Activated CD4-positive, alpha-beta memory T cell treated with anti-CD3 and anti-CD28 coated beads for 36 hours (primary cell): ENCODE data around the gene NAIP. TPM values are rescaled to one million over a fixed set of nuclear protein-coding genes. Genes with fewer than 3 reads are reported as not detected.
"Not testable (repeated sequence)": the region's sequence is repeated elsewhere in the genome, so short reads cannot be mapped to it uniquely, and the experiment has no call there.

Experiments
- CTCF ChIA-PET: fragments of 350-600 bp; sonication (Branson Sonifier 250); formaldehyde crosslinking; loops from one replicate; lab custom pipeline; 2021; ENCODE audit warnings: antibody characterized with exemption, inconsistent platforms; lab: Charles Lee
- POLR2A ChIA-PET: fragments of 350-600 bp; sonication (Branson Sonifier 250); formaldehyde crosslinking; loops from one replicate; lab custom pipeline; 2021; ENCODE audit warnings: antibody characterized with exemption; lab: Charles Lee
- DNase-seq: peaks from one replicate; pipeline ENCODE4 v3.0.0-alpha.2; 2020
- H3K27ac Mint-ChIP-seq: one replicate; pipeline ENCODE4 v1.8.0; 2021; ENCODE audit warnings: mixed read lengths
- H3K27me3 Mint-ChIP-seq: one replicate; pipeline ENCODE4 v1.8.0; 2021; ENCODE audit warnings: mixed read lengths
- H3K36me3 Mint-ChIP-seq: one replicate; pipeline ENCODE4 v1.8.0; 2021; ENCODE audit warnings: mixed read lengths
- H3K4me1 Mint-ChIP-seq: one replicate; pipeline ENCODE4 v1.8.0; 2021; ENCODE audit warnings: low read depth, mixed read lengths
- H3K4me3 Mint-ChIP-seq: one replicate; pipeline ENCODE4 v1.8.0; 2021; ENCODE audit warnings: mild to moderate bottlenecking, mixed read lengths
- H3K9me3 Mint-ChIP-seq: one replicate; pipeline ENCODE4 v1.8.0; 2021; ENCODE audit warnings: mixed read lengths
- intact Hi-C: fragments of 100-400 bp; cut with micrococcal nuclease; formaldehyde crosslinking; loops from one replicate; pipeline ENCODE4 v1.15.1; 2023
- total RNA-seq, 2 experiments: library from RNA; stranded (reverse); gene quantifications; one replicate each; pipeline ENCODE4 v1.2.3, GENCODE V29; 2021

The NAIP gene
- total RNA-seq, 2 experiments from 2014 or later = 6.5 to 6.9 TPM

- DNase-seq, CTCF ChIA-PET, H3K9me3 Mint-ChIP-seq, H3K27ac Mint-ChIP-seq, H3K36me3 Mint-ChIP-seq, H3K4me3 Mint-ChIP-seq, intact Hi-C loops, H3K4me1 Mint-ChIP-seq, POLR2A ChIA-PET, H3K27me3 Mint-ChIP-seq: not testable (repeated sequence)
Measured at GRCh38 chr5:71006983-71007382, 18.2 kb downstream of the NAIP start.

GRCh38 chr5:70984882-70985281 is 40.3 kb downstream of the NAIP start:
- H3K36me3 Mint-ChIP-seq, H3K4me3 Mint-ChIP-seq, H3K4me1 Mint-ChIP-seq, POLR2A ChIA-PET, CTCF ChIA-PET, H3K9me3 Mint-ChIP-seq, DNase-seq, H3K27ac Mint-ChIP-seq, intact Hi-C loops, H3K27me3 Mint-ChIP-seq: not testable (repeated sequence)

- DNase-seq, CTCF ChIA-PET, POLR2A ChIA-PET: not testable (repeated sequence)
Measured at GRCh38 chr5:70967220-70967619, 57.9 kb downstream of the NAIP start.

GRCh38 chr5:70964531-70964930 is 60.6 kb downstream of the NAIP start:
- H3K4me3 Mint-ChIP-seq, intact Hi-C loops, H3K4me1 Mint-ChIP-seq, H3K9me3 Mint-ChIP-seq, H3K36me3 Mint-ChIP-seq, CTCF ChIA-PET, POLR2A ChIA-PET, DNase-seq, H3K27me3 Mint-ChIP-seq, H3K27ac Mint-ChIP-seq: not testable (repeated sequence)

More at GRCh38 chr5:70967220-70967619, 57.9 kb downstream of the NAIP start:
- H3K4me3 Mint-ChIP-seq, intact Hi-C loops, H3K4me1 Mint-ChIP-seq, H3K27ac Mint-ChIP-seq, H3K27me3 Mint-ChIP-seq, H3K9me3 Mint-ChIP-seq, H3K36me3 Mint-ChIP-seq: not testable (repeated sequence)

- H3K27ac Mint-ChIP-seq, H3K27me3 Mint-ChIP-seq, H3K4me3 Mint-ChIP-seq, intact Hi-C loops, H3K36me3 Mint-ChIP-seq, H3K9me3 Mint-ChIP-seq, CTCF ChIA-PET, H3K4me1 Mint-ChIP-seq, DNase-seq, POLR2A ChIA-PET: not testable (repeated sequence)
Measured at GRCh38 chr5:70953068-70953467, 72.1 kb downstream of the NAIP start.

- CTCF ChIA-PET, POLR2A ChIA-PET, H3K4me1 Mint-ChIP-seq, H3K36me3 Mint-ChIP-seq, H3K4me3 Mint-ChIP-seq, DNase-seq, H3K9me3 Mint-ChIP-seq, H3K27ac Mint-ChIP-seq, H3K27me3 Mint-ChIP-seq, intact Hi-C loops: not testable (repeated sequence)
Measured at GRCh38 chr5:70932560-70932959, 92.6 kb downstream of the NAIP start.

GRCh38 chr5:70931709-70932368 is 93.3 kb downstream of the NAIP start:
- H3K27me3 Mint-ChIP-seq, intact Hi-C loops, DNase-seq, POLR2A ChIA-PET, CTCF ChIA-PET, H3K4me3 Mint-ChIP-seq, H3K36me3 Mint-ChIP-seq, H3K27ac Mint-ChIP-seq, H3K4me1 Mint-ChIP-seq, H3K9me3 Mint-ChIP-seq: not testable (repeated sequence)

- H3K4me3 Mint-ChIP-seq, H3K4me1 Mint-ChIP-seq, POLR2A ChIA-PET, DNase-seq, H3K9me3 Mint-ChIP-seq, H3K36me3 Mint-ChIP-seq, intact Hi-C loops, H3K27ac Mint-ChIP-seq, CTCF ChIA-PET, H3K27me3 Mint-ChIP-seq: not testable (repeated sequence)
Measured at GRCh38 chr5:70925211-70925562, 100.0 kb downstream of the NAIP start.

Other genes with a start within 250 kb of the NAIP start
- gene SERF1A, start 124.7 kb downstream of the NAIP start, total RNA-seq = 10 to 100 TPM; 11.1 to 16.3 TPM
- gene SMN1, start 100.3 kb downstream of the NAIP start, total RNA-seq = 100 to 1,000 TPM in 1 of 2 experiments, 10 to 100 TPM in 1; 98.3 to 116 TPM
- gene GTF2H2, start 42.3 kb upstream of the NAIP start, total RNA-seq = 10 to 100 TPM; 52.4 to 55.0 TPM